HEK293 (cell line): ENCODE results near the gene POLR3GL.

Experiments used
- CTCF ChIA-PET: fragments of 350-600 bp; formaldehyde crosslinking; extraction: SDS; loops from one replicate; lab custom pipeline; 2021; ENCODE audit warnings: antibody characterized with exemption; lab: Yijun Ruan, JAX
- POLR2A ChIA-PET: fragments of 300-600 bp; formaldehyde crosslinking; extraction: SDS; loops from one replicate; lab custom pipeline; 2020; ENCODE audit warnings: antibody characterized with exemption, inconsistent platforms; lab: Yijun Ruan, JAX
- H3K27ac ChIP-seq: fragments of 200-500 bp; sonication (Bioruptor generic); 2 replicates; pipeline ENCODE4 v1.5.1; 2014; ENCODE audit warnings: low read depth, low read length, control low read depth, inconsistent platforms; ENCODE audit errors: extremely low read depth
- H3K36me3 ChIP-seq, 2 experiments: fragments of 200-500 bp in 1 of 2; sonication (Bioruptor generic) in 1 of 2; 1 replicate in 1 of 2; 2 replicates in 1 of 2; pipeline ENCODE4 v1.5.1; 2014 to 2017; ENCODE audit warnings: inconsistent platforms in 2 of 2, low read length in 2 of 2; ENCODE audit not compliant: control insufficient read depth in 2 of 2, insufficient read depth in 1 of 2
- H3K4me1 ChIP-seq: fragments of 200-500 bp; sonication (Bioruptor generic); 2 replicates; pipeline ENCODE4 v1.5.1; 2014; ENCODE audit warnings: mild to moderate bottlenecking, low read length, inconsistent platforms; ENCODE audit not compliant: control insufficient read depth, insufficient read depth
- H3K4me3 ChIP-seq: 2 replicates; pipeline ENCODE4 v1.5.1; 2011; ENCODE audit warnings: low read depth, mild to moderate bottlenecking, control low read depth, low read length, moderate library complexity
- H3K9me3 ChIP-seq: fragments of 200-500 bp; sonication (Bioruptor generic); 2 replicates; pipeline ENCODE4 v1.5.1; 2014; ENCODE audit warnings: low read depth, low read length, inconsistent platforms; ENCODE audit not compliant: control insufficient read depth, insufficient read depth
- CTCF ChIP-seq: fragments of 450-650 bp; formaldehyde crosslinking; IDR thresholded peaks from 2 replicates; pipeline ENCODE4 v1.5.1; 2016; ENCODE audit warnings: missing biosample characterization, missing genetic modification characterization
- KLF9 ChIP-seq: fragments of 450-650 bp; formaldehyde crosslinking; IDR thresholded peaks from 2 replicates; pipeline ENCODE4 v1.5.1; 2016; ENCODE audit warnings: missing biosample characterization, missing genetic modification characterization, low read depth
- PRDM1 ChIP-seq: fragments of 450-650 bp; formaldehyde crosslinking; IDR thresholded peaks from 2 replicates; pipeline ENCODE4; 2016; ENCODE audit warnings: missing biosample characterization, missing genetic modification characterization
- RBAK ChIP-seq: fragments of 450-650 bp; formaldehyde crosslinking; IDR thresholded peaks from 2 replicates; pipeline ENCODE4 v1.5.1; 2016; ENCODE audit warnings: missing biosample characterization, missing genetic modification characterization
- SP7 ChIP-seq: fragments of 450-650 bp; formaldehyde crosslinking; IDR thresholded peaks from 2 replicates; pipeline ENCODE4 v1.5.1; 2016; ENCODE audit warnings: missing biosample characterization, missing genetic modification characterization
- TRIM28 ChIP-seq: IDR thresholded peaks from 2 replicates; pipeline ENCODE4 v1.6.1; 2011; ENCODE audit warnings: low read length, control low read depth, borderline replicate concordance
- YY2 ChIP-seq: fragments of 450-650 bp; formaldehyde crosslinking; IDR thresholded peaks from 2 replicates; pipeline ENCODE4 v1.5.1; 2016; ENCODE audit warnings: missing biosample characterization, missing genetic modification characterization
- ZBTB10 ChIP-seq: fragments of 450-650 bp; formaldehyde crosslinking; IDR thresholded peaks from 2 replicates; pipeline ENCODE4 v1.5.1; 2016; ENCODE audit warnings: missing biosample characterization, missing genetic modification characterization
- ZBTB17 ChIP-seq: fragments of 450-650 bp; formaldehyde crosslinking; IDR thresholded peaks from 2 replicates; pipeline ENCODE4 v1.5.1; 2016; ENCODE audit warnings: missing biosample characterization, missing genetic modification characterization
- ZBTB21 ChIP-seq: fragments of 450-650 bp; formaldehyde crosslinking; IDR thresholded peaks from 2 replicates; pipeline ENCODE4 v1.5.1; 2017; ENCODE audit warnings: missing biosample characterization, missing genetic modification characterization
- ZFP69B ChIP-seq: fragments of 450-650 bp; formaldehyde crosslinking; IDR thresholded peaks from 2 replicates; pipeline ENCODE4 v1.5.1; 2016; ENCODE audit warnings: missing biosample characterization, missing genetic modification characterization
- ZNF138 ChIP-seq: fragments of 450-650 bp; formaldehyde crosslinking; IDR thresholded peaks from 2 replicates; pipeline ENCODE4 v1.5.1; 2016; ENCODE audit warnings: missing biosample characterization, missing genetic modification characterization, borderline replicate concordance
- ZNF214 ChIP-seq: fragments of 450-650 bp; formaldehyde crosslinking; IDR thresholded peaks from 2 replicates; pipeline ENCODE4 v1.5.1; 2017; ENCODE audit warnings: missing biosample characterization, mild to moderate bottlenecking, missing genetic modification characterization, borderline replicate concordance
- ZNF221 ChIP-seq: fragments of 450-650 bp; formaldehyde crosslinking; IDR thresholded peaks from 2 replicates; pipeline ENCODE4 v1.5.1; 2017; ENCODE audit warnings: missing biosample characterization, missing genetic modification characterization, borderline replicate concordance
- ZNF398 ChIP-seq: fragments of 450-650 bp; formaldehyde crosslinking; IDR thresholded peaks from 2 replicates; pipeline ENCODE4 v1.5.1; 2017; ENCODE audit warnings: missing biosample characterization, missing genetic modification characterization
- ZNF404 ChIP-seq: fragments of 450-650 bp; formaldehyde crosslinking; IDR thresholded peaks from 2 replicates; pipeline ENCODE4 v1.5.1; 2017; ENCODE audit warnings: missing biosample characterization, missing genetic modification characterization
- ZNF610 ChIP-seq: fragments of 450-650 bp; formaldehyde crosslinking; IDR thresholded peaks from 2 replicates; pipeline ENCODE4 v1.5.1; 2016; ENCODE audit warnings: missing biosample characterization, missing genetic modification characterization, borderline replicate concordance
- ZNF660 ChIP-seq: fragments of 450-650 bp; IDR thresholded peaks from 2 replicates; pipeline ENCODE4 v1.5.1; 2018; ENCODE audit warnings: missing biosample characterization, mild to moderate bottlenecking, missing genetic modification characterization
- ZNF692 ChIP-seq: fragments of 450-650 bp; formaldehyde crosslinking; IDR thresholded peaks from 2 replicates; pipeline ENCODE4 v1.5.1; 2016; ENCODE audit warnings: missing biosample characterization, missing genetic modification characterization
- ZSCAN23 ChIP-seq: fragments of 450-650 bp; formaldehyde crosslinking; IDR thresholded peaks from 2 replicates; pipeline ENCODE4 v1.5.1; 2016; ENCODE audit warnings: missing biosample characterization, missing genetic modification characterization

Gene POLR3GL

GRCh38 chr1:145916745-145917144 lies 47.7 kb upstream of the POLR3GL start:
- POLR2A ChIA-PET: interaction anchor here (1.5 kb wide), 1 partner anchor 10 kb away, joined by 6 read pairs; the partner anchor contains the start of gene RBM8A
- CTCF ChIA-PET: interaction anchor here (0.5 to 2.5 kb wide), 4 partner anchors 14 to 71 kb away, joined by 3 to 12 read pairs (median 6); no protein-coding TSS in a partner anchor
- H3K4me1 ChIP-seq: peaks cover 3% of the 10 kb centered on the region; the same call in 1 of the 2 replicates
- no peak overlapping the region for H3K4me3 ChIP-seq
- H3K9me3 ChIP-seq: no peaks in the 10 kb centered on the region
- no peak for TF ChIP-seq ZSCAN23 (tag by site-specific recombination)
- TF ChIP-seq ZNF214 (tag by site-specific recombination): no peak
- no peak for TF ChIP-seq ZNF138 (tag by site-specific recombination)
- TF ChIP-seq SP7 (tag by site-specific recombination): no peak
- no peak for TF ChIP-seq ZNF398 (tag by site-specific recombination)
- no peak for TF ChIP-seq ZNF221 (tag by site-specific recombination)
- no peak for TF ChIP-seq KLF9 (tag by site-specific recombination)
- TF ChIP-seq PRDM1 (tag by site-specific recombination): peak; percentile 78
- no peak for TF ChIP-seq ZNF660 (tag by site-specific recombination)
- no peak for TF ChIP-seq TRIM28
- TF ChIP-seq CTCF: no peak
- no peak for TF ChIP-seq ZBTB21 (tag by site-specific recombination)
- TF ChIP-seq ZNF610 (tag by site-specific recombination): no peak
- TF ChIP-seq ZFP69B (tag by site-specific recombination): peak; percentile 60; the same call in 1 of the 2 replicates
- peak; percentile 54 for TF ChIP-seq ZBTB17 (tag by site-specific recombination)
- TF ChIP-seq YY2: no peak
- TF ChIP-seq RBAK (tag by site-specific recombination): no peak
- no peak for TF ChIP-seq ZNF404 (tag by site-specific recombination)
- no peak for TF ChIP-seq ZBTB10
- peak; percentile 81 for TF ChIP-seq ZNF692 (tag by site-specific recombination)
- TF ChIP-seq, all 188 proteins: peak for 4
- H3K27ac ChIP-seq: no peak overlapping the region
- peaks cover 5 to 44% of the 10 kb centered on the region in 2 experiments; a peak in 2 of 3 replicates for H3K36me3 ChIP-seq
